Gastroesophageal sphincter (tissue), 3 donors: ENCODE data around the gene ATRX.

Source experiments
- CTCF ChIP-seq, 4 experiments: fragments of 200-600 bp in 2 of 4; fragments of 450-650 bp in 2 of 4; sonication (generic) in 1 of 4; IDR thresholded peaks; one replicate each; pipeline ENCODE4 v1.5.1; 2017 to 2019; ENCODE audit warnings: antibody characterized with exemption in 4 of 4, mild to moderate bottlenecking in 2 of 4, moderate library complexity in 2 of 4
- EP300 ChIP-seq: sonication (generic); formaldehyde crosslinking; IDR thresholded peaks from one replicate; pipeline ENCODE4 v1.6.1; 2017; ENCODE audit warnings: antibody characterized with exemption, mild to moderate bottlenecking
- POLR2AphosphoS5 ChIP-seq: sonication (generic); formaldehyde crosslinking; IDR thresholded peaks from one replicate; pipeline ENCODE4 v1.6.1; 2017; ENCODE audit warnings: antibody characterized with exemption

GRCh38 chrX:77668391-77669237 is 117.4 kb downstream of the ATRX start:
- TF ChIP-seq CTCF (IDR thresholded peaks at IDR 0.05) (no peak), EP300 (no peak), POLR2AphosphoS5 (no peak)
